ENCODE data around the gene AKAIN1. TPM values are rescaled to one million over a fixed set of nuclear protein-coding genes. Genes with fewer than 3 reads are reported as not detected.

The AKAIN1 gene
- total RNA-seq, 2 experiments from 2014 or later = not detected

GRCh38 chr18:5104246-5104645, 92.8 kb downstream of the AKAIN1 start:
- DNase-seq (no peak), ATAC-seq (ENCODE audit: poor library complexity) (no peak)
- Mint-ChIP-seq H3K36me3 (ENCODE audit: low read depth) (no peaks in the 10 kb centered on the region), H3K27me3 (no peaks in the 10 kb centered on the region), H3K4me1 (ENCODE audit: low read depth) (peaks cover 8% of the 10 kb centered on the region), H3K4me3 (no peak overlapping the region), H3K9me3 (no peaks in the 10 kb centered on the region), H3K27ac (no peak overlapping the region)
- no peaks in the 10 kb centered on the region for H3K36me3 ChIP-seq (ENCODE audit: insufficient read depth, low read length)
- H3K27me3 ChIP-seq (ENCODE audit: control insufficient read depth in 1 of 2, insufficient read depth in 2 of 2, low read length in 2 of 2) = no peaks in the 10 kb centered on the region
- intact Hi-C loops (cut with DNase I, micrococcal nuclease) = loop anchor here in 1 of 2 experiments (10.0 kb wide), 1 partner anchor 321 kb away; no protein-coding TSS in a partner anchor
- H3K4me3 ChIP-seq (ENCODE audit: low read length) = no peak overlapping the region
- no peak overlapping the region for H3K27ac ChIP-seq (ENCODE audit: low read depth in 1 of 2, low read length in 2 of 2)
- CTCF ChIA-PET = no interaction called here
- H3K9me3 ChIP-seq (ENCODE audit: control insufficient read depth in 1 of 2, insufficient read depth in 1 of 2, low read length in 2 of 2) = no peaks in the 10 kb centered on the region
- TF ChIP-seq CTCF (IDR thresholded peaks at IDR 0.05) = no peak
- no peaks in the 10 kb centered on the region for H3K4me1 ChIP-seq (ENCODE audit: insufficient read depth, low read length)
- POLR2A ChIA-PET = no interaction called here

- Mint-ChIP-seq H3K27me3 (no peaks in the 10 kb centered on the region), H3K36me3 (ENCODE audit: low read depth) (no peaks in the 10 kb centered on the region), H3K4me1 (ENCODE audit: low read depth) (peaks cover 8% of the 10 kb centered on the region), H3K27ac (no peak overlapping the region), H3K4me3 (no peak overlapping the region), H3K9me3 (no peaks in the 10 kb centered on the region)
- no peaks in the 10 kb centered on the region for H3K4me1 ChIP-seq (ENCODE audit: insufficient read depth, low read length)
- DNase-seq = no peak
- no peak for ATAC-seq (ENCODE audit: poor library complexity)
- H3K27ac ChIP-seq (ENCODE audit: low read depth in 1 of 2, low read length in 2 of 2) = no peak overlapping the region
- POLR2A ChIA-PET = interaction anchor here (1.1 kb wide), 1 partner anchor 193 kb away, joined by 6 read pairs; no protein-coding TSS in a partner anchor
- intact Hi-C loops (cut with DNase I, micrococcal nuclease) = loop anchor here in 1 of 2 experiments (10.0 kb wide), 1 partner anchor 321 kb away; no protein-coding TSS in a partner anchor
- H3K27me3 ChIP-seq (ENCODE audit: control insufficient read depth in 1 of 2, insufficient read depth in 2 of 2, low read length in 2 of 2) = no peaks in the 10 kb centered on the region
- H3K36me3 ChIP-seq (ENCODE audit: insufficient read depth, low read length) = no peaks in the 10 kb centered on the region
- no peak for TF ChIP-seq CTCF (IDR thresholded peaks at IDR 0.05)
- no peak overlapping the region for H3K4me3 ChIP-seq (ENCODE audit: low read length)
- H3K9me3 ChIP-seq (ENCODE audit: control insufficient read depth in 1 of 2, insufficient read depth in 1 of 2, low read length in 2 of 2) = no peaks in the 10 kb centered on the region
- CTCF ChIA-PET = no interaction called here
Observed at GRCh38 chr18:5103693-5104092, 93.4 kb downstream of the AKAIN1 start.

- ChIA-PET POLR2A (interaction anchor here (1.1 kb wide), 1 partner anchor 193 kb away, joined by 6 read pairs; no protein-coding TSS in a partner anchor), CTCF (no interaction called here)
- no peaks in the 10 kb centered on the region for H3K4me1 ChIP-seq (ENCODE audit: insufficient read depth, low read length)
- Mint-ChIP-seq H3K4me1 (ENCODE audit: low read depth) (peaks cover 8% of the 10 kb centered on the region), H3K4me3 (no peak overlapping the region), H3K36me3 (ENCODE audit: low read depth) (no peaks in the 10 kb centered on the region), H3K9me3 (no peaks in the 10 kb centered on the region), H3K27ac (no peak overlapping the region), H3K27me3 (no peaks in the 10 kb centered on the region)
- intact Hi-C loops (cut with DNase I, micrococcal nuclease) = loop anchor here in 1 of 2 experiments (10.0 kb wide), 1 partner anchor 322 kb away; no protein-coding TSS in a partner anchor
- no peak overlapping the region for H3K27ac ChIP-seq (ENCODE audit: low read depth in 1 of 2, low read length in 2 of 2)
- TF ChIP-seq CTCF (IDR thresholded peaks at IDR 0.05) = peak; percentile 43
- H3K4me3 ChIP-seq (ENCODE audit: low read length) = no peak overlapping the region
- DNase-seq = peak in 4 of 14 experiments; percentile 3 to 42 (median 24)
- no peaks in the 10 kb centered on the region for H3K36me3 ChIP-seq (ENCODE audit: insufficient read depth, low read length)
- H3K9me3 ChIP-seq (ENCODE audit: control insufficient read depth in 1 of 2, insufficient read depth in 1 of 2, low read length in 2 of 2) = no peaks in the 10 kb centered on the region
- no peaks in the 10 kb centered on the region for H3K27me3 ChIP-seq (ENCODE audit: control insufficient read depth in 1 of 2, insufficient read depth in 2 of 2, low read length in 2 of 2)
- ATAC-seq (ENCODE audit: poor library complexity) = no peak
Observed at GRCh38 chr18:5103286-5103685, 93.8 kb downstream of the AKAIN1 start.

Measured in CD4-positive, alpha-beta T cell (primary cell).